Activated naive CD4-positive, alpha-beta T cell treated with anti-CD3 and anti-CD28 coated beads, Interleukin-2, amount 50 U/mL, for 16 hours (primary cell): ENCODE data around the gene KLRF1.

ENCODE experiments used
- DNase-seq: peaks from one replicate; pipeline ENCODE4 v3.0.0-alpha.2; 2020

Gene KLRF1

DNA sequence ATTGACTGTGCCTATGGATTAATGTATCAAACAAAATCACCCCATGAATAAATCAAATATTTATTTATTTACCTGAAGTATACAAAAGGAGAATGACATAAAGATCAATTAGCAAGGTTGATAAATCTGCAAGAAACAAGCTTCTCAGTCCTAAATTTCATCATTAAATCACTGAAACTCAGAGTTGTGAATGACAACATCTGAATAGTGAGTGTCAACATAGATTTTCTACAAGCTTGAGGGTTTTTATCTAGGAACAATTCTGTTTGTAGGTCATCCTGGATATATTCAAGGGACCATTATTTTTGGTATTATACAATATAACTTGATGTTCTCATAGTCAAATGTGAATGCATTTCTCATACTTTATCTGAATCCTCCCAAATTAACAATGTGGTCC lies 17.4 kb upstream of the KLRF1 start:
- DNase-seq: no peak

DNA sequence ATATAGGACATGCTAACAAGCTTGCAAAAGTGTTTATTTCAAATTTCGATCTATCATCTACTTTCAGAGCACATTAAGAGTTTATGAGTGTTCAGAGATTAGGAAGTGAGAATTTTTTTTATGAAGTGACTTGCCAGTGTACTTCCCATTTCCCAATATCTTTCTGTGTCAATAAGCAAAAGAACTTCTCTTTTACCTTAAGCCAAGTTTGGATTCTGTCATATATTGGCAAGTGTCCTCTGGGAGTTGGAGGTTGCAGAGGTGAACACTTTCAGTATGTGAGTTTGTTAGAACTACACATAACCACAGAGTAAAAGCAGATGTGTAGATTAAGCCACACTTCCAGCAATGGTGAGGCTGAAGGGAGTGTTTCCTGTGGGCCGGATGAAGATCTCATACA lies 16.6 kb upstream of the KLRF1 start:
- no peak for DNase-seq

DNA sequence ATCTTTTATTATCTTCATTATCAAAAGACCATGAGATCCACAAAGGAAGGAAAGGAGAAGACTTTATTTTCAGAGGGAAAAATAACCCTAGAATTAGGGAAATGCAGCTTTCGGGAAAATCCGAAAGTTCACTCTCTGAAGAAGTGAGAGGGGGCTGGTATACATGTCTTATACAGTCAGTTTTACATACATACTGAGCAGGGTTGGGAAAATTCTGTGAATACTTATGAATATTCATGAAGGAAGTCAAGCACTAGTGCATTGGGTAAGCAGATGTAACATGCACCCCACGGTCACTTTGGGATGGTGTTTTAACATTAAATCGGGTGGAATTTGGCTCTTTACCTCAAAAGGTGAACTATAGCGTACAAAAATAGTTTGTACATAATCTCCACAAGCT lies 15.7 kb upstream of the KLRF1 start:
- DNase-seq: no peak

DNA sequence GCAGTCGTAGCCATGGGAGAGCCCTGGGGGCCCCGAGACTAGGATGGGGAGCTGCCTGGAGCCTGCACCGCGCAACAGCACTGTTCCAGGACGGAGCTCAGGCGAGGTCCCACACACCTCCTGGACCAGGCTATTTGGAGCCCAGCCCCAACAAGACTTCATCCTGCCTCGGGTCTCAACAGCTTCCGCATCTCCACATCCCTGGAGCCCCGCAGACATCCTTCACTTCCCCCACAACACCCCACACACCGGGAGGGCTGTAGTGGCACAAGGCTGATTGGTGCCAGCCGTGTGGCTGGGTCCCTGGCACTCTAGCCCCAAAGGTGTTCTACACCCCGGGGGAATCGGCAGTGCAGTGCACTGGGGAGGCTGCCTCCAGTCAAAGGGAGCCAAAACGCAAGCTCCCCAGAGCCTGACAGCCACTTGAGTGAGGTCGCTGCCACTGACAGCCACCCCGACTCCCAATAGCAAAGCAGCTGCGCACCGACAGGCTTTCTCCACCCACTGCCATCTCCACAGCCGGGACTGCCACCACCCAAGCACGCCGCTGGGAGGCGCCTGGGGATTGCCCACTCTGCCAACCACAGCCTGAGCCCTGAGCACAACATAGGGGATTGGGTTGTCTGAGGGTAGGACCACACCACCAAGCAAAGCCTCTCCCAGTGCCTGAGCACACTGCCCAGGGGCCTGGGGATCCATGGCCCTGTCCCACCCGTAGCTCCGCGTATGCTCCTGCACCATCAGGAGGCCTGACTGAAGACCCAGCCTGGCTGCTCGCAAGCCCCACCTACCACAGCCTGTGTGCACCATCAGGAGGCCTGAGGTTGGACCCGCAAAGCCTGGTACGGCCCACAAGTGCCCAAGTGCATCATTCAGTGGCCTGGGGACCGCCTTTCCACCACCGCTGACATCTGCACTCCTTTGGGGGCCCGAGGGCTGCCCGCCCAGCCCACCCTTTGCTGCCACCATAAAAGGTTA lies 13.2 kb upstream of the KLRF1 start:
- DNase-seq: peak; percentile 92

DNA sequence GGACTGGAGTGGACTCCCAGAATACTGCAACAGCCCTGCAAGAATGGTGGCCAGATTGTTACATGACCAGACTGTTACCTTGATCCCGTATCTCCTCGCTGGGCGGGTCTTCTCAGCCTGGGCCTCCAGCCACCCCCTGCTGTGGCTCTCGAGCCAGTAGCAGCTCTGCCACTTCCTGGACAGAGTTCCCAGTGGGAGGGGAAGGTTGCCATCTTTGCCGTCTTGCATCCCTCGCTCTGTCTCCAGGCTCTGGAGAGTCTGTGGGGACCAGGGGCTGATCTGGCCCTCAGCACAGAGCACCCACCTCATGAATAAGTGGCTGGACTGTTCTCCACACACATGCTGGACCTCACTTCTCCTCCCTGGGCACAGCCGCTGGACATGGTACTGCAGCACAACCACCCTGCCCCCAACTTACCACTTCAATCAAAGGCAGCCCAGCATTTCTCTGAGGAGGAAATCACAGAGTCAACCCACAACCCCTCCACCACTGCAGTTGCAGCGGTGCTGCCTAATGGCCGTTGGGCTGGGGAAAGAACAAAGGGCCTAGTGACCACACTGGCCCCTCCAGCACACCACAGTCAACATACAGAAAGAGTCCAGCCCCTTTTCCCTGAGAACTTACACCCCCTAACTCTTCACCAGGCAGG lies 6.9 kb upstream of the KLRF1 start:
- DNase-seq: no peak

DNA sequence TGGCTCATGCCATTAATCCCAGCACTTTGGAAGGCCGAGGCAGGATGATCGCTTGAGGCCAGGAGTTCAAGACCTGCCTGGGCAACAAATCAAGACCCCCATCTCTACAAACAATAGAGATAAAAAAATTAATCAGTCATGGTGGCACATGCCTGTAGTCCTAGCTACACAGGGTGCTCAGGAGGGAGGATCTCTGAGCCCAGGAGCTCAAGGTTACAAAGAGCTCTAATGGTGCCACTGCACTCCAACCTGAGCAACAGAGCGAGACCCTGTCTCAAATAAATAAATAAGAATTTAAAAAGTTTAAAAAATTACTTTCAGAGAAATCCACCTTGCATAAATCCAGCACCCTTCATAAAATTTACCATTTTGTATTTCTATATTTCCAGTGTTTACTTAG lies 2.2 kb downstream of the KLRF1 start:
- DNase-seq: no peak

DNA sequence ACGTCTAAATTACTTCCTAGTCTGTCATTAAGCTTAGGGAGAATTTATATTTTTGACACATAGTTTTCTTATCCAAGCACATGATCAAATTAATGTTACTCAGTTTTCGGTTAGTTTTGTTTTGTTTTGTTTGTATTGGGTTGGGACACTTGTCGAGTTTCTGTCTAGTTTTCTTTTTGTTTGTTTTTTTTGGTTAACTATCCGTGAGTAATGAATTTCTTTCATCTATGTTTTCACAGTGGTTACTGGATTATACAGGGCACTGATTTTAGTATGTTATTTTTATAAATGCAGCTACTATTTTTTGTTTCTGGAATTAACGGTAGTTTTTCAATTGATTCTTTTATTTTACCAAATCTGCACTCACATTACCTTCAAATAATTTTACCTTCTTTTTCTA lies 2.7 kb downstream of the KLRF1 start:
- DNase-seq: no peak

DNA sequence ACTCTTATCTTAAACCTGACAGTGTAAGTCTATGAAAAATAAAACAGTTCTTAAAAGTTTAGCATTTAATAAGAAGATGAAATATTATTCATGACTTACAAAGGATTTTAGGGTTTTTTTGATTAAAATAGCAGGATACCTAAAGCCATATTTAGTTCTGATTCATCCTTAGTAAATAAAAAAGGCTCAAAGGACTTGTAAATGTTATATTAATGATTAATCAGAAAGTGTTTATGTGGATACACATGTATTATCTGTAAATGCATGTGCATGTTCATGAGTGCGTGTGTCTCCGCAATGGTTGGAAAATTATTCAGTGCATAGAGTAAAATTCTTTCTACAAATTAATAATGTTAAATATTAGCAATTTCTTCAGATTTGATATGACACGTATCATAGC lies 4.4 kb downstream of the KLRF1 start:
- no peak for DNase-seq

DNA sequence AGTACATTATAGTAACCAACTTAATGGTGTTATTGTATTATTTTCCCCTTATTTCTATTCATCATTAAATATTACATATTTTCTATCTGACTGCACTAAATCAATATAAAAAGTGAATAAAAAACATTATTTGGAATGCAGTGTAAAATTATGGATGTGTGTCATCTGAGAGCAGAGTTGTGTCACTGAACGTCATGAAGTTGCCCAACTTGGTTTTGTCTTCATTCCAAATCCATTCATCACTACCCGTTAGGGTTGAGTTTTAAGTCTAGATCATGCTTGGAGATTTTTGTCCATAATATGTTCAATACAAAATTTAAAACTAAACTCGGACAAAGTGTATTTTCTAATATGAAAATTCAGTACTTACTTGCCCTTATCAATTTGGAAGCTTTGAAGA lies 16.1 kb downstream of the KLRF1 start:
- DNase-seq: no peak

DNA sequence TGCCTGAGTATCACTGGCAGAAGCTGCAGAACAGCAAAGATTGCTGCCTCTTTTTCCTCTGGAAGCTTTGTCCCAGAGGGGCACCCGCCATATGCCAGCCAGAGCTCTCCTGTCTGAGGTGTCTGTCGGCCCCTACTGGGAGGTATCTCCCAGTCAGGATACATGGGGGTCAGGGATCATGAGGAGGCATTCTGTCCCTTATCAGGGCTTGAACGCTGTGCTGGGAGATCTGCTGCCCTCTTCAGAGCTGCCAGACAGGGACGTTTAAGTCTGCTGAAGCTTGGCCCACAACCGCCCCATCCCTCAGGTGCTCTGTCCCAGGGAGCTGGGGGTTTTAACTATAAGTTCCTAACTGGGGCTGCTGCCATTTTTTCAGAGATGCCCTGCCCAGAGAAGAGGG lies 21.6 kb downstream of the KLRF1 start:
- DNase-seq: no peak

DNA sequence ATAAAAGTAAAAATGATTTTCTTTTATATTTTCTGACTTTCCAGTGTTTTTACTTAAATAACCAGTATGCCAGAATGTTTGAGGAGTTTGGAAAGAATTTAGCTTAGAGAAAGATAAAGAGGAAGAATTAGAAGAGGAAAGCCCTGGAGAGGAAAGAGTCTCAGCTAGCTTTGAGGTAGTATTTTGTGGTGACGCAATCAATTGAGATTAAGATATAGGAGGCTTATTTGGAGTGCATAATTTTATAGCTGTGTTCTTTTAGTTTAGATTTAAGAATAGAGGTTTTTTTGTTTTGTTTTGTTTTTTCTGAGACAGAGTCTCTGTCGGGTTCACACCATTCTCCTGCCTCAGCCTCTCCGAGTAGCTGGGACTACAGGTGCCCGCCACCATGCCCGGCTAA lies 23.8 kb downstream of the KLRF1 start:
- no peak for DNase-seq

DNA sequence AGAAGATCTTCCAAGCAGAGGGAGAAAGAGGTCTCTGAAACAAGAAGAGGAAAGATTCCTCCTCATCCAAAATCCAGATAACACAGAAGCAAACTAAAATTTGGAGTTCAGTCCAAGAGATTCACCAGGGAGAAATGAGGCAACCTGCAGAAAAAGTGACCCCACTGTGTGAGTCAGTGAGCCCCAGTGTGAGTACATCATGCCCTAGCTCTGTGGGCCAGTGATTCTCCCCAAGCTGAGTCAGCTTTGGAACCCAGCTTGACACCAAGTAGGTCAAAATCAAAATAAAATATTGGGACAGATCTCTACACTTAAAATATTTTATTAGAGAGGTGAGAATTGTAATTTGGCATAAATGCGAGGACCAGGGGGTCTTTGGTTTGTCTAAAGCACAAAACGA lies 24.6 kb downstream of the KLRF1 start:
- DNase-seq: no peak

DNA sequence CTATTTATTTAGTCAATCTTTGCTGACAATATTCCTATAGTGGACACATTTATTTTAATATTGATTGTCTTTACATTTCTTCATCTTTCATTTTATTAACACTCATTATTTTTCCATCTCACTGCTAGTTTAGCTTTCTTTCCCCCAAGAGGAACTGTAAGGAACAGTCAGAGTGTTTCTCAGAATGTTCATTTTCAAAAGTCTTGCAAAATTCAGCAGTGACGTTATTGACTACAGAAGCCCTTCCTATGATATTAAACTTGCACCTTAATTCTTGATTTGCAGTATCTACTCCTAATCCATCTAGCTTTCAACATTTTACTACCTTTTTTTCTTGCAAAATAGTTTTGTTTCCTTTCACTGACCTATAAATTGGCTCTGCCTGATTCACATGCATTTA lies 28.9 kb downstream of the KLRF1 start:
- DNase-seq: no peak

DNA sequence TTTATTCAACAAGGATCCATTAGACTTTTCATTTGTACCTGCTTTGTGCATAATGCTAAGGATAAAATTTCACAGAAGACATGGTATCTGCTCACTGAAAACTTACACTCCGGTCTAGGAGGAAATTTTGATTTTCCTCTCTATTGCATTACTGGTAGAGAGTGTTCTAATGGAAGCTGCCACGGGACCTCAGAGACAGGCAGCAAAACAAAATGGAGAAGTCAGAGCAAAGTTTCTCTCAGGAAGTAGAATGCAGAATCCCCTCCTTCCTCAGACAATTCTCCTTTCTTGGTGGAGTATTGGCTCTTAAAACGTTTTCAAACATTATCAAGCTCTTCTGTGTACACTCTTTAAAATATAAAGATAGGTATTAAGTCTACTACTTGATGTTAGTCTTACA lies 29.6 kb downstream of the KLRF1 start:
- no peak for DNase-seq

DNA sequence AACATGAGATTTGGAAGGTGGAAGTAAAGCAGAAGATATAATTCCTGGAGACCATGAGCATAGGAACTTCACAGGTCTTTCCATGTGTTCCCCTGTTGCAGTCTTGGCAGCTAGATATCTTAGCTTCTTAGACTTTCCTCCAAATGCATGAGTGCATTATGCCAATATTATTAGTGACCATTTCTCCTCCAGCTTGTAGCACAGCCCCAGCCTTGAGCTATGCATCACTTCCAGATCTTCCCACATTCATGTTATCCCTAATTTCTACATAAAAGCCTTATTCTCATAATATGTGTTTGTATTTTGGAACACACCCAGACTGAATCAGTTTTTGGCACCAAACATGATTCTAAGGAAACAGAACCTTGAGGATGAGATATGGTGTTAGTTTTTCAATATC lies 30.9 kb downstream of the KLRF1 start:
- no peak for DNase-seq

DNA sequence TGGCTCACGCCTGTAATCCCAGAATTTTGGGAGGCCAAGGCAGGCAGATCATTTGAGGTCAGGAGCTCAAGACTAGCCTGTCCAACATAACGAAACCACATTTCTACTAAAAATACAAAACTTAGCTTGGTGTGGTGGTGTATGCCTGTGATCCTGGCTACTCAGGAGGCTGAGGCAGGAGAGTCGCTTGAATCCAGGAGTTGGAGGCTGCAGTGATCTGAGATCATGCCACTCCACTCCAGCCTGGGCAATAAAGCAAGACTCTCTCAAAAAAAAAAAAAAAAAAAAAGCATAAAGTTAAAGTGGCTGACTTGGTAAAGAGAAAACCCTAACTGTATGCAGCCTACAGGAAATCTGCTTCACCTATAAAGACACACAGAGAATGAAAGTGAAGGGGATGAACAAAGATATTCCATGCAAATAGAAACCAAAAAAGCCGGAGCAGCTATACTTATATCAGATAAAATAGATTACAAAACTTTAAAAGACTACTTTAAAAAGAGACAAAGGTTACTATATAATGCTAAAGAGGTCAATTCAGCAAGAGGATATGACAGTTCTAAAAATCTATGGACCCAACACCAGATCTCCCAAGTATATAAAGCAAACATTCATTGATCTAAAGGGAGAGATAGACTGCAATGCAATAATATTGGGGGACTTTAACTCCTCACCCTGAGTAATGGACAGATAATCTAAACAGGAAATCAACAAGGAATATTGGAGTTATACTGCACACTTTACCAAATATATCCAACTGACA lies 37.8 kb downstream of the KLRF1 start:
- DNase-seq: no peak

DNA sequence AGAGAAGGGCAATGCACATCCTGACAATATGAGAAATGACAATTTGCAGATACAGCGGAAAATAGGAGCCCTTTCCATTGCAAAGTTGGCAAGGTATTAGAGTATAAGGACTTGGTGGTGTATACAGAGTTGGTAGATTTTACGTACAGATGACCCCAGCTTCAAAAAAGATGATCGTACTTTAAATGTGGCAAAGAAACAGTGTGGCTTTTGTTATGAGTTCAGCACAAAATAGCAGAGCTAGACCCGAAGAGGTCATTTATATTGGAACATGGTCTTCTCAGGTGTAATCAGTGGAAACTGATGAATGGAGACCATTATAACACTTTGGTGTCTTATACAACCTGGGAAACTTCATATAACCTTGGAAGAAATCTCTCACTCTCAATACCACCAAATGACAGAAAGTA lies 39.6 kb downstream of the KLRF1 start:
- no peak for DNase-seq

DNA sequence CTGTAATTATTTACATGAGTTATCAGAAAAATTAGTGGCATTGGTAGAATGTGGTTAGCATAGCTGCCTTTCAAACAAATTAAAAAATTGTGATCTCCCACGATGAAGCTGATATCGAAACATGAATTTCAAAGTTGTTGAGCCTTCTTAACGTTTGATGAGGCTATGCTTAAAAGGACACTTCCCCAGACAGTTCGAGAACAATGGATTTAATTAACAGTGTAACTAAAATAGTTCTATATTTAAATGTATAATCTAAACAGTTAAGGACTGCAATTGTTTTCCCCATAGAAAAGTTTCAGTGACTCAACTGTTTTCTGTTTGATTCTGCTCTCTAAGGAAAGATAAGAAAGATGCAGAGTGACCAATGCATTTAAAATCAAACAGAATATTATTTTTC lies 40.2 kb downstream of the KLRF1 start:
- no peak for DNase-seq

DNA sequence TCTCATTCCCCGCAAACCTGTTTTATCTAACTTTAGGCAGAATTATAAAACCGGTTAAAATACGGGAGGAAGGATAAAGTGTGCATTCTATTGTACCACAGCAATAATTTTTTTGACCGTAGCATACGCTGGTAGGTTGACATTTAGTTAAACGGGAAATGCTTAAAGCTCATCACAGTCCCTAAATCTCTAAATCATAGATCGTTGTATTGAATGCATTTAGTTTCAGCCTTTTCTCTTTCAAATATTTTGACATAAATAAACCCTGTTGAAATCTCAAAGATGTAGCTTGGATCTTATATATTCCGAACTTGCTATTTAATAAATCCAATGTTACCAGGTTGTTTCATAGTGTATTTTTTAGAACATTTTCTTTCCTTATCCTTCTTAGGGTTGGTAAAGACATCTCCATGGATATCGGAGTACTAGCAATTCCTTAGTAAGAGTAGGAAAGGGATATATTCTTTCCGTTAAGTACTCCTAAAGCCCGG lies 41.1 kb downstream of the KLRF1 start:
- no peak for DNase-seq

DNA sequence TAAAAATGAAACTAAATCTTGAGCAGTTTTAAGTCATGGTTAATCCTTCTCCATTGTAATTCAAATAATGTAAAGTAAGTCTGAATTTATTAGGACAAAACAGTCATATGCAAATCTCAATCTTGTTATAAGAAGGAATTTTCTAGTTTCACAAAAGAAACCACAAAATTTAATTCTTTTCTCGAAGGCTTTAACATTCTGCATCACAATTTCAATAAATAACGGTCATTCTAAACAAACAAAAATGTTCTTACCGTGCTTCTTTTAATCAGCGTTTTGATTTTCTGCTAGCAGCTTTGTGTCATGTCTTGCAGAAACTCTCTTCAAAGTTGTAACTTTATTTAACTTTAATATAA lies 41.6 kb downstream of the KLRF1 start:
- no peak for DNase-seq

DNA sequence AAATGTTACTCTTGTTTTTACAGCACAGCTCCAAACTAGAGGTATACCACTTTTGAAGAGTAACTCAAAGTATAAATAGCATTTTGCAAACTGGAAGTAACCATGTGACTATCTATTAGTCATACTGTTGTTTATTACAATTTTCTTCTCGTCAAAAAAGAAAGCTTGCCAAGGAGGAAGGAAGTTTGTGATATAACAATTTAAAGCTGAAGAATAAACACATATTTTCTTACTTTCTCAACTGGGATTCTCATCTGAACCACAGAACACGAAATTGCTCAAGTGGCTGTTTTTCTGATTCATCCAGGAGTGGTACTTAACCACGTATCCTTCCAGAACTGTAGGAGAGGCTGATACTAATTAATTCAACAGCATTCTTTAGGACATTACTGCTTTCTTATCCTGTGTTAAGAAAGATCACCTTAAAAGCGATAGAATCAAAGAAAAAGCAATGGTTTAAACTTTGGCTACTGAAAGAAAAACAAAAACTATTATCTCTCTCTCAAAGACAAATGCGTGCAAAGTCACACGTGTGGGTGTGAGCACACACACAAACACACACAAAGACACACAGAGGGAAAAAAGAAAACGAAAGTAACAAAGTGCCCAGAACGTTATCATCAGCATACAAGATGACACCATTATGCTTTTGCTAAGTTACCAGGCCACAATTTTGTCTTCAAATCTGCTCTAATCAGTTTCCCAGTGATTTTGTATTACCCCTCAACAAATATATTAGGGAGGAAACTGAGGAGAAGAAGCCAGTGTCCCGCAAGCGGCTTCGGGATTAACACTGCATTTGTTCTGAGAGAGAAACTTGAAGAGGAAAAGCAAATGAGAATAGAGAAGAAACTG lies 42.3 kb downstream of the KLRF1 start, which contains the start of gene CLEC2B:
Gene CLEC2B (minus strand): TSS at position 48 of the 855 bp plus-strand sequence.
- peak; percentile 31 for DNase-seq

DNA sequence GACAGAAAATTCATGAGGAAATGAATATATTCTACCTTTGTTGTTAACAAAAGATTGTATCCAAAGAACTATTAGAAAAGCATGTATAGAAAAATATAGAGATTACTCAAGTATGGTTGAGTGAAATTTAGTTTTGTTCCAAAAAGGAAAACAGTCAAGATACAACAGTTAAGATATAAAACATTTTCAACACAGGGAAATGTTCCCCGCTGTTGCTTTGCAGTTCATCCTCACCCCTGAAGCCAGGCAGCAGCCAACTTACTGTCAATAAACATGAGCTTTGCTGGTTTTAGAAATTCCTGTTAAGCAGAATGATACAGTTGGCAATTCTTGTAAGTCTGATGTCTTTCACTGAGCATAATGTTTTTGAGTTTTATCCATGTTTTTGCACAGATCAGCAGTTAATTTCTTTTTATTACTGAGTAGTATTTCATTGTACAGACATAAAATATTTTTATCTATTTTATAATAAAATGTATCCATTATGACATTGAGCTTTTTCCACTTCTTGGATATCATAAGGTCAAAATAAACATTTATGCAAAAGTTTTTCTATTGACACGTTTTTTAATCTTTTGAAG lies 43.1 kb downstream of the KLRF1 start:
- no peak for DNase-seq
